ENCODE measurements around the gene FAAP20.
A peak's percentile ranks its signal among the peaks of the same experiment; 100 is the strongest.

The FAAP20 gene

DNA sequence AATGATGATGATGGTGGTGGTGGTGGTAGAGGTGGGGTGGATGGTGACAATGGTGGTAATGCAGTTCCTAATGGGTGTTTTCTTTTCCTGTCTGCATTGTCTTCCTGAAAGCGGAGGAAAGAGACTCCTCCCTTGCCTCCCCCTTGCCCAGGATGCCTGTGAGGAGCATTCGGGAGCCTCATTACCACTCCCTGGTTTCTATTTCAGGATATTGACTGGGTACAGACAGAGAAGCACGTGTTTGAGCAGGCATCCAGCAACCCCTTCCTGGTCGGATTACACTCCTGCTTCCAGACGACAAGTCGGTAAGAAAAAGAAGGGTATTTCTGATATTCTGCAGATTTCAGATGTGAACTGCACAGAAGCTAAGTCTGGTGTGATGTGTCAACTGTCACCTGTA is 38.8 kb downstream of the FAAP20 start:
- no peak for DNase-seq
- Histone ChIP-seq H3K27me3 (ENCODE audit: insufficient read depth, low read depth, severe bottlenecking) (no peaks in the 10 kb centered on the region), H3K9me3 (ENCODE audit: severe bottlenecking) (no peaks in the 10 kb centered on the region), H3K36me3 (peaks cover 19% of the 10 kb centered on the region), H3K27ac (peak overlapping the region; percentile 76; the same call in 1 of the 2 replicates), H3K4me3 (ENCODE audit: low read depth, low read length) (no peak overlapping the region)
- TF ChIP-seq, protein P1, sequence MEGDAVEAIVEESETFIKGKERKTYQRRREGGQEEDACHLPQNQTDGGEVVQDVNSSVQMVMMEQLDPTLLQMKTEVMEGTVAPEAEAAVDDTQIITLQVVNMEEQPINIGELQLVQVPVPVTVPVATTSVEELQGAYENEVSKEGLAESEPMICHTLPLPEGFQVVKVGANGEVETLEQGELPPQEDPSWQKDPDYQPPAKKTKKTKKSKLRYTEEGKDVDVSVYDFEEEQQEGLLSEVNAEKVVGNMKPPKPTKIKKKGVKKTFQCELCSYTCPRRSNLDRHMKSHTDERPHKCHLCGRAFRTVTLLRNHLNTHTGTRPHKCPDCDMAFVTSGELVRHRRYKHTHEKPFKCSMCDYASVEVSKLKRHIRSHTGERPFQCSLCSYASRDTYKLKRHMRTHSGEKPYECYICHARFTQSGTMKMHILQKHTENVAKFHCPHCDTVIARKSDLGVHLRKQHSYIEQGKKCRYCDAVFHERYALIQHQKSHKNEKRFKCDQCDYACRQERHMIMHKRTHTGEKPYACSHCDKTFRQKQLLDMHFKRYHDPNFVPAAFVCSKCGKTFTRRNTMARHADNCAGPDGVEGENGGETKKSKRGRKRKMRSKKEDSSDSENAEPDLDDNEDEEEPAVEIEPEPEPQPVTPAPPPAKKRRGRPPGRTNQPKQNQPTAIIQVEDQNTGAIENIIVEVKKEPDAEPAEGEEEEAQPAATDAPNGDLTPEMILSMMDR (IDR thresholded peaks at IDR 0.05; ENCODE audit: low read depth, low read length): no peak

DNA sequence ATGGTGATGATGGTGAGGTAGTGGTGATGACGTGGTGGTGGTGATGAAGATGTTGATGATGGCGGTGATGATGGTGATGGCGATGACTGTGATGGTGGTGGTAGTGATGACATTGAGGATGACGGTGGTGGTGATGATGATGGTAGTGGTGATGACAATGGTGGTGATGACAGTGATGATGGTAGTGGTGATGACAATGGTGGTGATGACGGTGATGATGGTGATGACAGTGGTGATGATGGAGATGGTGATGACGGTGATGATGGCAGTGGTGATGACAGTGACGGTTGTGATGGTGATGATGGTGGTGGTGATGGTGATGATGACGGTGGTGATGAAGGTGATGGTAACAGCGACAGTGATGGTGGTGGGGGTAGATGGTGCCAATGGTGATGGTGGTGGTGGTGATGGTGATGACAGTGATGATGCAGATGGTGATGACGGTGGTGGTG is 39.4 kb downstream of the FAAP20 start:
- peaks cover 19% of the 10 kb centered on the region for H3K36me3 ChIP-seq
- no peaks in the 10 kb centered on the region for H3K9me3 ChIP-seq (ENCODE audit: severe bottlenecking)
- H3K27ac ChIP-seq: no peak overlapping the region
- no peaks in the 10 kb centered on the region for H3K27me3 ChIP-seq (ENCODE audit: insufficient read depth, low read depth, severe bottlenecking)
- H3K4me3 ChIP-seq (ENCODE audit: low read depth, low read length): no peak overlapping the region
- DNase-seq: no peak
- TF ChIP-seq, protein P1 (IDR thresholded peaks at IDR 0.05; ENCODE audit: low read depth, low read length): no peak

DNA sequence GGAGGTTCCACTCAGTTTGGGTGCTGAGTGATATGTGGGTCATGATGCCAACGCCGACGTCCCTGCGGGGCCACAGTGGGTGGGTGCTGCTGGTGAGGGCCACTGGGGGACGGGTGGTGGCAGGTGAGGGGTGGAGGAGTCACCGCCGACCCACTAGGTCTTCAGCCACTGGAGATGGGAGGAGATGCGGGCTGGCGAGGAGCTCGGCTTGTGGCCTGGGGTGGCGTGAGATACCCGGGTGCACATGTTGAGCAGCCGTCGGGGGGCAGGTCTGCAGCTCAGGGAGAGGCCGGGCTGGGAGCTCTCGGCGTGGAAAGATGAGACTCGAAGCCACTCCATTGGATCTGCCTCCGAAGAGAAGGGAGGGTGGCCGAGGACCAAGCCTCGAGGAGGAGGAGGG is 40.5 kb downstream of the FAAP20 start:
- DNase-seq: no peak
- H3K27ac ChIP-seq: no peak overlapping the region
- no peak overlapping the region for H3K4me3 ChIP-seq (ENCODE audit: low read depth, low read length)
- H3K9me3 ChIP-seq (ENCODE audit: severe bottlenecking): no peaks in the 10 kb centered on the region
- H3K27me3 ChIP-seq (ENCODE audit: insufficient read depth, low read depth, severe bottlenecking): no peaks in the 10 kb centered on the region
- peaks cover 13% of the 10 kb centered on the region; the same call in 1 of the 2 replicates for H3K36me3 ChIP-seq
- TF ChIP-seq, protein P1 (IDR thresholded peaks at IDR 0.05; ENCODE audit: low read depth, low read length): no peak

DNA sequence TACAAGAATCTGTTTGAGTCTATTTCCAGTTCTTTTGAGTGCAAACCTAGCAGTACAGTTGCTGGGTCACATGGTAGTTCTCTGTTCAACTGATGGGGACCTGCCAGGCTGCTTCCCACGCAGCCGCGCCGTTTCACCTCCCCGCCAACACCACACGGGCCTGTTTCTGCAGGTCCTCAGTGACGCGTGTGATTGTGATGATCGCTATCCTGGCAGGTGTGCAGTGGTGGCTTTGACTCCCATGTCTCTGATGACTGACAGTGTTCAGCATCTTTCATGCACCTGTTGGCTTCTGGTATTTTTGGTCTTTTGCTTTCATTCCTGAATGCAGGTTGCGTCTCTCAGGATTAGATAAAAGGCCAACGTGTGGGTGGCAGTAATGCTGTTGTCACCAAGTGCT is 41.6 kb downstream of the FAAP20 start:
- Histone ChIP-seq H3K9me3 (ENCODE audit: severe bottlenecking) (no peaks in the 10 kb centered on the region), H3K36me3 (peaks cover 13% of the 10 kb centered on the region; the same call in 1 of the 2 replicates), H3K27me3 (ENCODE audit: insufficient read depth, low read depth, severe bottlenecking) (no peaks in the 10 kb centered on the region), H3K4me3 (ENCODE audit: low read depth, low read length) (no peak overlapping the region), H3K27ac (no peak overlapping the region)
- DNase-seq: no peak
- TF ChIP-seq, protein P1 (IDR thresholded peaks at IDR 0.05; ENCODE audit: low read depth, low read length): no peak

DNA sequence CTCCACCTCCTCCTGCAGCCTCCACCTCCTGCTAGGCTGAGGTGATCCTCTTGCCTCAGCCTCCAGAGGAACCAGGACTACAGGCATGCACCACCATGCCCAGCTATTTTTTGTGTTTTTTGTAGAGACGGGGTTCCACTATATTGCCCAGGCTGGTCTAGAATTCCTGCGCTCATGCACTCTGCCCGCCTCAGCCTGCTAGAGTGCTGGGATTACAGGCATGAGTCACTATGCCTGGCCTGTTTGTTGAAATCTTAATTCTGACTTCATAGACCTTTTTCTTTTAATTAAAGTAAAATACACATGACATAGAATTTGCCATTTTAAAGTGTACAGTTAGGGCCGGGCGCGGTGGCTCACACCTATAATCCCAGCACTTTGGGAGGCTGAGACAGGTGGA is 42.7 kb downstream of the FAAP20 start:
- DNase-seq: no peak
- Histone ChIP-seq H3K27me3 (ENCODE audit: insufficient read depth, low read depth, severe bottlenecking) (no peaks in the 10 kb centered on the region), H3K27ac (no peak overlapping the region), H3K9me3 (ENCODE audit: severe bottlenecking) (no peaks in the 10 kb centered on the region), H3K4me3 (ENCODE audit: low read depth, low read length) (no peak overlapping the region), H3K36me3 (peaks cover 13% of the 10 kb centered on the region; the same call in 1 of the 2 replicates)
- TF ChIP-seq, protein P1 (IDR thresholded peaks at IDR 0.05; ENCODE audit: low read depth, low read length): no peak

GRCh38 chr1:2151252-2151651 is 43.3 kb downstream of the FAAP20 start:
- DNase-seq: no peak
- Histone ChIP-seq H3K27me3 (ENCODE audit: insufficient read depth, low read depth, severe bottlenecking) (no peaks in the 10 kb centered on the region), H3K9me3 (ENCODE audit: severe bottlenecking) (no peaks in the 10 kb centered on the region), H3K36me3 (peaks cover 17% of the 10 kb centered on the region), H3K4me3 (ENCODE audit: low read depth, low read length) (no peak overlapping the region), H3K27ac (no peak overlapping the region)
- TF ChIP-seq, protein P1 (IDR thresholded peaks at IDR 0.05; ENCODE audit: low read depth, low read length): no peak
